Measurements from ENCODE around the gene ETV1.

GRCh38 chr7:13949939-13950338 is 39.5 kb downstream of the ETV1 start:
- TF ChIP-seq POLR2A (IDR thresholded peaks at IDR 0.05) (no peak), CTCF (IDR thresholded peaks at IDR 0.05) (no peak)
